RWPE2 (cell line): Measurements from ENCODE around the gene ENOX1.

Experiments used
- ATAC-seq: fragments of 200-7000 bp; cut with Tn5 transposase; 3 replicates; pipeline ENCODE4 v1.9.1; 2021; ENCODE audit warnings: low read depth
- DNase-seq: peaks from one replicate; pipeline ENCODE4 v3.0.0-alpha.2; 2020; ENCODE audit warnings: low spot score
- H3K27ac ChIP-seq: fragments of 450-650 bp; 2 replicates; pipeline ENCODE4 v1.5.1; 2017; ENCODE audit warnings: mild to moderate bottlenecking; ENCODE audit not compliant: poor library complexity, severe bottlenecking
- H3K27me3 ChIP-seq: fragments of 250-450 bp; sonication (Bioruptor Pico); 2 replicates; pipeline ENCODE4 v1.5.1; 2021; ENCODE audit warnings: mild to moderate bottlenecking, moderate library complexity; ENCODE audit not compliant: insufficient read depth, poor library complexity, severe bottlenecking
- H3K36me3 ChIP-seq: fragments of 250-450 bp; sonication (Bioruptor Pico); 2 replicates; pipeline ENCODE4 v1.5.1; 2020; ENCODE audit warnings: low read depth, mild to moderate bottlenecking, moderate library complexity
- H3K4me1 ChIP-seq: fragments of 250-450 bp; sonication (Bioruptor Pico); 2 replicates; pipeline ENCODE4 v1.5.1; 2021; ENCODE audit warnings: mild to moderate bottlenecking, moderate library complexity; ENCODE audit not compliant: insufficient read depth, poor library complexity, severe bottlenecking
- H3K4me3 ChIP-seq: fragments of 250-450 bp; sonication (Bioruptor Pico); 2 replicates; pipeline ENCODE4 v1.5.1; 2021; ENCODE audit warnings: mild to moderate bottlenecking, moderate library complexity; ENCODE audit not compliant: severe bottlenecking
- H3K9me3 ChIP-seq: fragments of 250-450 bp; sonication (Bioruptor Pico); 2 replicates; pipeline ENCODE4 v1.5.1; 2021; ENCODE audit warnings: mild to moderate bottlenecking, moderate library complexity; ENCODE audit not compliant: severe bottlenecking
- TF ChIP-seq, protein P1 (sequence below): fragments of 450-650 bp; IDR thresholded peaks from one replicate; pipeline ENCODE4 v1.5.1; 2017; ENCODE audit warnings: mild to moderate bottlenecking, moderate library complexity; ENCODE audit not compliant: poor library complexity, severe bottlenecking

The ENOX1 gene

DNA sequence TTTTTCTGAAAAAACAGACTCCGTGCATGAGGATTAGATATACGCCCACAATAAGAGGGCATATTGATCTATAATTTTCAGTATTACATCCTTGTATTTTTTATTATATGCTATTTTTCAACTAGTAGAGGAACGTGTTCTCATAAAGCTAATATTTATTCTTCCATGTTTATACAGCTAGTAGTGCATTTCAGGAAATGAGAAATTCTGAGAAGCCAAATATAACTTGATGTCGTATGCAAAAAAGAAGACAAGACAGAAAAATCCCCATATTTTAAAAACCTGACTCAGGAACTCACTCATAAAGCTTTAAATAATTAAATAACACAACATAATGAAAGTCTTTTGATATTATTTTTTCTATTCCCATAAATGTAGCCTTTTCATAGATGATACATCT is 308.6 kb downstream of the ENOX1 start:
- Histone ChIP-seq H3K9me3 (no peaks in the 10 kb centered on the region), H3K27me3 (no peaks in the 10 kb centered on the region), H3K4me1 (no peaks in the 10 kb centered on the region), H3K27ac (no peak overlapping the region), H3K36me3 (no peaks in the 10 kb centered on the region), H3K4me3 (no peak overlapping the region)
- DNase-seq = no peak
- TF ChIP-seq, protein P1, sequence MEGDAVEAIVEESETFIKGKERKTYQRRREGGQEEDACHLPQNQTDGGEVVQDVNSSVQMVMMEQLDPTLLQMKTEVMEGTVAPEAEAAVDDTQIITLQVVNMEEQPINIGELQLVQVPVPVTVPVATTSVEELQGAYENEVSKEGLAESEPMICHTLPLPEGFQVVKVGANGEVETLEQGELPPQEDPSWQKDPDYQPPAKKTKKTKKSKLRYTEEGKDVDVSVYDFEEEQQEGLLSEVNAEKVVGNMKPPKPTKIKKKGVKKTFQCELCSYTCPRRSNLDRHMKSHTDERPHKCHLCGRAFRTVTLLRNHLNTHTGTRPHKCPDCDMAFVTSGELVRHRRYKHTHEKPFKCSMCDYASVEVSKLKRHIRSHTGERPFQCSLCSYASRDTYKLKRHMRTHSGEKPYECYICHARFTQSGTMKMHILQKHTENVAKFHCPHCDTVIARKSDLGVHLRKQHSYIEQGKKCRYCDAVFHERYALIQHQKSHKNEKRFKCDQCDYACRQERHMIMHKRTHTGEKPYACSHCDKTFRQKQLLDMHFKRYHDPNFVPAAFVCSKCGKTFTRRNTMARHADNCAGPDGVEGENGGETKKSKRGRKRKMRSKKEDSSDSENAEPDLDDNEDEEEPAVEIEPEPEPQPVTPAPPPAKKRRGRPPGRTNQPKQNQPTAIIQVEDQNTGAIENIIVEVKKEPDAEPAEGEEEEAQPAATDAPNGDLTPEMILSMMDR = no peak
- no peak for ATAC-seq

DNA sequence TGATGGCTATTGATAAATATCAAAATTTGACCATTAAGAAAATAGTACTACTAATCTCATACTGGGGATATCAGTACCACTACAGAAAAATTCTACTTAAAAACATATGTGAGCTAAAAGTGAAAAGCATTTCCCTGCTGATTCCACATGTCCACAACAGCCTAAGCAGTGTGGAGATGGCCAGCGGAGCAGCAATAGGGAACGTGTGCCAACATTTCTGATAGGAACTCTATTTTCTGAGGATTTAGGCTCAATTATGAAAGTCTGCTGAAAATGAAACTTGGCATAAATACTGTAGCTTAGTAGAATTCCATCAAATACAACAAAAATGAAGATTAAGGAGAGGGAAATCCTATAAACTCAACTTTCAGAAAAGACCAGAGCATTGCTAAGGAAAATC is 311.6 kb downstream of the ENOX1 start:
- no peaks in the 10 kb centered on the region for H3K27me3 ChIP-seq
- no peak overlapping the region for H3K4me3 ChIP-seq
- ATAC-seq (no peak), DNase-seq (no peak)
- no peaks in the 10 kb centered on the region for H3K4me1 ChIP-seq
- no peak overlapping the region for H3K27ac ChIP-seq
- no peaks in the 10 kb centered on the region for H3K9me3 ChIP-seq
- no peaks in the 10 kb centered on the region for H3K36me3 ChIP-seq
- TF ChIP-seq, protein P1 = no peak

DNA sequence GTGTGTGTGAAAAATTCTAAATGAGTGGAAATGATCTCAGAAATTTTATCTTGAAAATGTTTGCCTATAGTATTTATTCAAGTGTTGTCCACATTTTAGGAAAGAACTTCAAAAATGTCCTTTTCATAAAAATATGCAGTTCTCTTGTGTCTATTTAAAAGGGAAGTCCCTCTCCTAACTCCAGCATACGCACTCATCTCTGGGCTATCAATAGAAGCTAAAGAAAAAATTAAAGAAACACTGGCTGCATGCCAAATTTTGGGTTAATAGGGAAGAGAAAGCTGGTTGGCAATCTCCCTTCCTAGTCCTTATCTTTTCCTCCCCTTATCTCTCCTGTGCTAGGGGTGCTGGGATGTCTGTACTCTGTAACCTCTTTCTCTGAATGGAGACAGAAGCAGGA is 313.3 kb downstream of the ENOX1 start:
- ATAC-seq (no peak), DNase-seq (no peak)
- H3K4me1 ChIP-seq = no peaks in the 10 kb centered on the region

DNA sequence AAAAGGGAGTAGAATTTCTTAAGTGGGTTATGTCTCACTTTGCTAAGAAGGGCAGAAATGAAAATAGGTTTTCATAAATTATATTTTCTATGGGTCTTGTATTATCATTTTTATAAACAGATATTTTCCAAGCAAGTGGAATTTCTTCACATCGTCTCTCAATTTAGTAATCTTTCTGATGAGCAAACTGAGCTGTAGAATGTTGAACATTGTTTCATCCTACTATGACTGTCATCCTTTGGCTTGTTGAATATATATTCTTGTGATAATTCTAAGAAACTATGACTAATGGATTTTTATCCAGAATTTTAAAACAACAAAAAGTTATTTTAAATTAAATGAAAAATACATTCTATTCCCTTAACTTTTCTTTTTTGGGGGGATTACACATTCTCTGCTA is 313.8 kb downstream of the ENOX1 start:
- Histone ChIP-seq H3K9me3 (no peaks in the 10 kb centered on the region), H3K27me3 (no peaks in the 10 kb centered on the region), H3K36me3 (no peaks in the 10 kb centered on the region), H3K4me1 (no peaks in the 10 kb centered on the region), H3K27ac (no peak overlapping the region), H3K4me3 (no peak overlapping the region)
- DNase-seq (no peak), ATAC-seq (no peak)
- TF ChIP-seq, protein P1 = no peak

More for the DNA sequence above, 313.3 kb downstream of the ENOX1 start:
- Histone ChIP-seq H3K36me3 (no peaks in the 10 kb centered on the region), H3K4me3 (no peak overlapping the region), H3K27ac (no peak overlapping the region), H3K9me3 (no peaks in the 10 kb centered on the region), H3K27me3 (no peaks in the 10 kb centered on the region)
- TF ChIP-seq, protein P1 = no peak

DNA sequence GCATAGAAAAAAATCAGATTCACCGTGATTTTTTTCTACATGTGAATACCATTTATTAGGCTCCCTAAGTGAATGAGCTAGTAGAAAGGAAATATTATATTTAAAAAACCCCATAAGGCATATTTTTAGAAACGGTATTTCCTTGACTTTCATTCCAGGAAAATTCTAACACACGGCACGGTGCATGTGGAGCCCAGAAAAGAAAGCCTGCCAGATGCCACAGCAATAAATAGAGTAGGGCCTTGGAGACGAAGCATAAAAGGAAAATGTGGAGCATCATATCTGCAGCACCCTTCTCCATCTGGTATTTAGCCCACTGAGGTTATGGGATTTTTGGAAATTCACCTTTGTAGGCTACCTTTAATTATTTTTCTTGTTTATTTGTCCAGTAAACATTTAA is 314.4 kb downstream of the ENOX1 start:
- no peaks in the 10 kb centered on the region for H3K4me1 ChIP-seq
- H3K27me3 ChIP-seq = no peaks in the 10 kb centered on the region
- no peak overlapping the region for H3K4me3 ChIP-seq
- ATAC-seq (no peak), DNase-seq (no peak)
- H3K27ac ChIP-seq = no peak overlapping the region
- no peaks in the 10 kb centered on the region for H3K9me3 ChIP-seq
- no peaks in the 10 kb centered on the region for H3K36me3 ChIP-seq
- TF ChIP-seq, protein P1 = no peak
